Retinal pigment epithelial cell (primary cell): Measurements from ENCODE around the gene TNIP2.

Experiments used
- DNase-seq: peaks from one replicate; pipeline ENCODE4 v3.0.0-alpha.2; 2010; ENCODE audit warnings: low read depth
- H3K4me3 ChIP-seq: 2 replicates; pipeline ENCODE4 v1.5.1; 2011; ENCODE audit warnings: mild to moderate bottlenecking, low read length, control low read depth, moderate library complexity
- TF ChIP-seq, protein P1 (sequence below): conservative IDR thresholded peaks from 2 replicates; pipeline ENCODE4 v1.5.1; 2011; ENCODE audit warnings: low read depth, low read length, control low read depth, inconsistent platforms

Gene TNIP2

DNA sequence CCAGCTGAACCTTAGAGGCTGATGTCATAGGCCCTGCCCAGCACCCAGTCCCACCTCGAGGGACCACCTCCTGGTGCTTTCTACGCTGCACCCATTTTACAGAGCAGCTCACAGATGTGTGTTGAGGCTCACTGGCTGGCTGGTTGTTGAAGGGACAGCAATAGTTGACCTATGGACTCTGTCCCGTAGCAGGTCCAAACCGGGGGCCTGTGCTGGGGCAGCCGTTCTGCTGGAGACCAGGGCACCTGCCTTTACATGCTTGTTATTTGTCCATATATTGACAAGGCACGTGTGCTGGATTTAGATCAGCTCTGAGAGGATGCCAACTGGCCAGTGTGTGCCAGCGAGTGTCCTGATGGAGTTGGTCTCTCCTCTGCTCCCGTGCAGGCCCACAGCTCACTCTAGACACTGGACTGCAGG is 58.1 kb downstream of the TNIP2 start:
- H3K4me3 ChIP-seq, result no peak overlapping the region
- DNase-seq, result no peak
- TF ChIP-seq, protein P1, sequence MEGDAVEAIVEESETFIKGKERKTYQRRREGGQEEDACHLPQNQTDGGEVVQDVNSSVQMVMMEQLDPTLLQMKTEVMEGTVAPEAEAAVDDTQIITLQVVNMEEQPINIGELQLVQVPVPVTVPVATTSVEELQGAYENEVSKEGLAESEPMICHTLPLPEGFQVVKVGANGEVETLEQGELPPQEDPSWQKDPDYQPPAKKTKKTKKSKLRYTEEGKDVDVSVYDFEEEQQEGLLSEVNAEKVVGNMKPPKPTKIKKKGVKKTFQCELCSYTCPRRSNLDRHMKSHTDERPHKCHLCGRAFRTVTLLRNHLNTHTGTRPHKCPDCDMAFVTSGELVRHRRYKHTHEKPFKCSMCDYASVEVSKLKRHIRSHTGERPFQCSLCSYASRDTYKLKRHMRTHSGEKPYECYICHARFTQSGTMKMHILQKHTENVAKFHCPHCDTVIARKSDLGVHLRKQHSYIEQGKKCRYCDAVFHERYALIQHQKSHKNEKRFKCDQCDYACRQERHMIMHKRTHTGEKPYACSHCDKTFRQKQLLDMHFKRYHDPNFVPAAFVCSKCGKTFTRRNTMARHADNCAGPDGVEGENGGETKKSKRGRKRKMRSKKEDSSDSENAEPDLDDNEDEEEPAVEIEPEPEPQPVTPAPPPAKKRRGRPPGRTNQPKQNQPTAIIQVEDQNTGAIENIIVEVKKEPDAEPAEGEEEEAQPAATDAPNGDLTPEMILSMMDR, result no peak

DNA sequence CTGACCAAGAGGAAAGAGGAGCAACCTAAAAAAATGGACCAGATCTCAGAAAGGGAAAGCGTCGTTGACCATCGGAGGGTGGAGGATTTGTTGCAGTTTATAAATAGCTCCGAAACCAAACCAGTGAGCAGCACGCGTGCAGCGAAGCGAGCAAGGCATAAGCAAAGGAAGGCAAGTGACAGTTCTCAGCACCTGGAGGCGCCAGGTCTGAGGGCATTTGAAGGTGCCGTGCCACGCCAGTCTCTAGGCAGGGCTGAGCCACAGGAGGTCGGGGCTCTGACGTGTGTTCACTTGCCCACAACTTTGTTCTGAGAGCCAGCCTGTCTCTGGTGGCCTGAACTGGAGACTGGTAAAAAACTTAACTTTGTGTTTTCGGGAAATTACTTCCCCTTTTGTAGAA is 59.7 kb downstream of the TNIP2 start:
- TF ChIP-seq, protein P1, result no peak
- DNase-seq, result no peak
- H3K4me3 ChIP-seq, result no peak overlapping the region

DNA sequence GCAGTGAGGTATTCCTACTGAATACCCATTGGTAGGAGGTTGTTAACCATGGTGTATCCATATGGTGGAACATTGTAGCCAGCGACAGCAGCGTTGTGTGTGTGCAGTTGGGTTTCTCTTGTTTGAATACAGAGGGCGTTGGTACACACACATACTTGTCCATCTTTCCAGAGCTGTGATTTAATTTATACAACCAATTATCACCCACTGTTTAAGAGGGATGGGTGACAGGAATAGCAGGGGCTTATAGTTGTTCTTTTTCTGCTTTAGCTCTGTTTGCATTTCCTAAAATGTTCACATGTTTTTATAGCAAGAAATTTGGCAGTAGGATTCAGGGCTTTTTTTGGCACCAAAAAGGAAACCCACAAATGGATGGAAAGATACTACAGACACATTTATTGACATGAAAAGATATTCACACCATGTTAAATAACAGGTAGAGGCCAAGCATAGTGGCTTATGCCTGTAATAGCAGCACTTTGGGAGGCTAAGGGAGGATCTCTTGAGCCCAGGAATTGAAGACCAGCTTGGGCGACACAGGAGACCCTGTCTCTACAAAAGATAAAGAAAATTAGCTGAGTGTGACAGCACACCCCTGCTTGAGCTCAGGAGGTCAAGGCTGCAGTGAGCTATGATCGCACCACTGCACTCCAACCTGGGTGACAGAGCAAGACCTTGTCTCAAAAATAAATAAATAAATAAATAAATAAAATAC is 60.6 kb downstream of the TNIP2 start:
- TF ChIP-seq, protein P1, result no peak
- DNase-seq, result no peak
- no peak overlapping the region for H3K4me3 ChIP-seq

DNA sequence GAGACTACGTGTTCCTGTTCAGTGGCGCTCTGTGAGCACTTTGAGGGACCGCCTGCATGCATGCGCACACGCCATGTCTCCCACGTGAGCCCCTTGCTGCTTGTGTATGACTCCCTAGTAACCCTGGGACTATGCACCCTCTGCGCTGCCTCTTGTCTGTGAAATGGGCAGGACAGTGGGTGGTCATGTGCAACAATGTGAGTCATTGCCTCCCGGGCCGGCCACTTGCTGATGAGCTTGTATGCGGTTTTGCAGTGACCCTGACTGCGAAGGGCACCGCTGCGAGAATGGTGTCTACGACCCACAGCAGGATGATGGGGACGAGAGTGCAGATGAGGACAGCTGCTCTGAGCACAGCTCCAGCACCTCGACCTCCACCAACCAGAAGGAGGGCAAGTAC is 61.4 kb downstream of the TNIP2 start:
- TF ChIP-seq, protein P1, result no peak
- DNase-seq, result no peak

DNA sequence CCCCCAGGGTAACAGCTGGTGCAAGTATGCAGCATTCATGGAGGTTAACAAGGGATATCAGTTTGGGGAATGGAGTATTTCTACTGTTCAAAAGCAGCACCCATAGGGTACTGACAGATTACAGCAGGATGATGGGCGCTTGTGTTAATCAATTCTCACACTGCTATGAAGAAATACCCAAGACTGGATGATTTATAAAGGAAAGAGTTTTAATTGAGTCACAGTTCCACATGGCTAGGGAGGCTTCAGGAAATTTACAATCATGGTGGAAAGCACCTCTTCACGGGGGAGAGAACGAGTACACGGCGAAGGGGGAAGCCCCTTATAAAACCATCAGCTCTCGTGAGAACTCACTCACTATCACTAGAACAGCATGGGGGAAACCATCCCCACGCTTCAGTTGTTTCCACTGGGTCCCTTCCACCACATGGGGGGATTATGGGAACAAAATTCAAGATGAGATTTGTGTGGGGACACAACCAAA is 64.1 kb downstream of the TNIP2 start:
- TF ChIP-seq, protein P1, result no peak
- no peak for DNase-seq

More for the DNA sequence above, 61.4 kb downstream of the TNIP2 start:
- H3K4me3 ChIP-seq, result no peak overlapping the region

More for the DNA sequence above, 64.1 kb downstream of the TNIP2 start:
- no peak overlapping the region for H3K4me3 ChIP-seq
